HG03575 (cell line): ENCODE results near the gene GRAMD4.

Source experiments
- ATAC-seq: cut with Tn5 transposase; IDR thresholded peaks from one replicate; pipeline ENCODE4 v1.9.1; 2021; ENCODE audit not compliant: unreplicated experiment, insufficient number of reproducible peaks, low FRiP score; ENCODE audit errors: extremely low read depth

GRAMD4 gene

GRCh38 chr22:46582281-46582933, 37.8 kb upstream of the GRAMD4 start:
- ATAC-seq: no peak

- ATAC-seq: no peak
These were observed 36.6 kb upstream of the GRAMD4 start for GRCh38 chr22:46583571-46583970.

GRCh38 chr22:46584081-46584921, 35.9 kb upstream of the GRAMD4 start:
- no peak for ATAC-seq

- no peak for ATAC-seq
These were observed 34.7 kb upstream of the GRAMD4 start for GRCh38 chr22:46585340-46586122.

- no peak for ATAC-seq
These were observed 34.1 kb upstream of the GRAMD4 start for GRCh38 chr22:46586123-46586519.

GRCh38 chr22:46586531-46587011, 33.6 kb upstream of the GRAMD4 start:
- no peak for ATAC-seq

- no peak for ATAC-seq
These were observed 33.1 kb upstream of the GRAMD4 start for GRCh38 chr22:46587061-46587460.

- no peak for ATAC-seq
These were observed 32.5 kb upstream of the GRAMD4 start for GRCh38 chr22:46587492-46588278.

GRCh38 chr22:46588279-46589140, 31.7 kb upstream of the GRAMD4 start:
- ATAC-seq: no peak

GRCh38 chr22:46589141-46589748, 30.9 kb upstream of the GRAMD4 start:
- ATAC-seq: no peak

- ATAC-seq: no peak
These were observed 30.3 kb upstream of the GRAMD4 start for GRCh38 chr22:46589871-46590271.

GRCh38 chr22:46590334-46590733, 29.9 kb upstream of the GRAMD4 start:
- no peak for ATAC-seq

GRCh38 chr22:46591930-46592329, 28.3 kb upstream of the GRAMD4 start:
- no peak for ATAC-seq

GRCh38 chr22:46592390-46592872, 27.8 kb upstream of the GRAMD4 start:
- no peak for ATAC-seq

GRCh38 chr22:46593211-46593681, 26.9 kb upstream of the GRAMD4 start:
- ATAC-seq: no peak

- no peak for ATAC-seq
These were observed 25.9 kb upstream of the GRAMD4 start for GRCh38 chr22:46593996-46594946.
